GM18519 (cell line): ENCODE data around the gene PLIN1.

Experiments used
- ATAC-seq: cut with Tn5 transposase; IDR thresholded peaks from one replicate; pipeline ENCODE4 v1.9.1; 2021; ENCODE audit warnings: mild to moderate bottlenecking, moderate library complexity; ENCODE audit not compliant: unreplicated experiment, low FRiP score

The PLIN1 gene

DNA sequence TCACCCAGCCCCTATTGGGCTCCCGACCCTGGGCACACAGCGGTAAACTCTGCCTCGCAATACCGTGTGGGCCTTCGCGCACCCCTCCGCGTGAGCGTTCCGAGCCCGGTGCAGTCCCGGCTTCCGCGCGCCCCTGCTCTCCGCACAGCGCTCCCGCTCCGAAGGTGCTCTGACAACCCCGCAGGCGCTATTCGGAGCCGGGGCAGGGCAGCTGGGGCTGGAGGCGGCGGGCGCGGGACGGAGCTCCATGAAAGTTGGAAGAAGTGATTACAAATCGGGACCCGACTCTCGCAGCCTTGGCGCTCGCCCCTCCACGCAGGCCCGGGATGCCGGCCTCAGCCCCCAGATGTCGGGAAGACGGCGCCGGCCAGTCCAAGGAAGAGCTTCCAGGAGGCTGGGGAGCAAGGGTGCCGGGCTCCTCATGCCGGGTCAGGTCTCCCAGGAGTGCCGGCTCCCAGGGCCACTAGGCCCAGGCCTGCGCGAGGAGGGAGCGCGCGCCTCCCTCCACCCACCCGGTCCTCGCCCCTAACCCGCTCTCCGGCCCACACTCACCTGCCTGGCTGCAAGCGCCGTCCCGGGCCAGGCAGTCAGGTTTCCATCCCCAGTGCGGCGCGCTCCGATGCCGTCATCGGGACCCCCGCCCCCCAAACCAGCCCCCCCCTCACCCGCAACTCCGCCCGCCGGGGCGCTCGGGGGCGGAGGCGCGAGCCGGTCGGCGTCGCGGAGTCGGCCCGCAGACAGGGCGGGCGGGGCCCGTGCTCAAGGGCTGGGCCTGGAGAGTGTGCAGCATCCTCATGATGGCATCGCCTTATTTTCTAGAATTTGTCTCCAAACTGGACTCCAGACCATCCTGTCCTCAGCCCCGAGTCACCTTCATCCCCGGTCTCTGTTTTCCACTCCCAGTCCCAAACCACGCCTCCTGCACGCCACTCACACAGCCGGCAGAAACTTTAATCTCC lies 24.0 kb downstream of the PLIN1 start, which contains the start of gene KIF7:
Gene KIF7, minus strand, starts transcription at position 621 of the 959 bp plus-strand sequence. CDS start 2,537 bp downstream, outside the sequence.
- ATAC-seq: no peak

DNA sequence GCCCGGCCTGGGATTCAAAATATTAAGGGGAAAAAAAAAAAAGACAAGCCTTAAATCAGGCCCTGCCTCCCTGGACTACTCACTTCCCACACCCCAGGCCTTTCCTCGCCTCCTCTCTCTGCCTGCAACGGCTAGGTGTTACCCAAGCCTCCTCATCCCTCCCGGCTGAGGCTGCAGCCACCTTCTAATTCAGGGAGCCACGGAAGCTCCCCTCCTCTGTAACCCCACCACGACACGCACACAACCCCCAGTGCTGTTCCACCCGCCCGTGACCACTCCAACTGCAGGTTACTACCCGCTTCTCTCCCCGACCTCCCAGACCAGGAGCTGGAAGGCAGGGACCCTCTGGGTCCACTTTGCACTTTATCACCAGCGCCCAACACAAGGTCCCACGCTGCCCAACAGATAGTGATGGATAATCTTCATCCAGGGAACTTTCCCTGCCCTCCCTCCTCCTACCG lies 24.8 kb downstream of the PLIN1 start:
- no peak for ATAC-seq

DNA sequence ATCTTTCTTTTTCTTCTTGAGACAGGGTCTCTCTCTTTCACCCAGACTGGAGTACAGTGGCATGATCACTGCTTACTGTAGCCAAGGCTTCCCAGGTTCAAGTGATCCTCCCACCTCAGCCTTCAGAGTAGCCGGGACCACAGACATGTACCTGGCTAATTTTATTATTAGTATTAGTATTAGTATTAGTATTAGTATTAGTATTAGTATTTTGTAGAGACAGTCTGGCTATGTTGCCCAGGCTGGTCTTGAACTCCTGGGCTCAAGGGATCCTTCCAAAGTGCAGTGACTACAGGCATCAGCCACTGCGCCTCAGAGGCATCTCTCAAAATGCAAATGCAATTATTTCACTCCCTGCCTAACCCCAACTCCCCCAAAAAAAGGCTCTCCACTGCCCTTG lies 25.6 kb downstream of the PLIN1 start:
- ATAC-seq: no peak

DNA sequence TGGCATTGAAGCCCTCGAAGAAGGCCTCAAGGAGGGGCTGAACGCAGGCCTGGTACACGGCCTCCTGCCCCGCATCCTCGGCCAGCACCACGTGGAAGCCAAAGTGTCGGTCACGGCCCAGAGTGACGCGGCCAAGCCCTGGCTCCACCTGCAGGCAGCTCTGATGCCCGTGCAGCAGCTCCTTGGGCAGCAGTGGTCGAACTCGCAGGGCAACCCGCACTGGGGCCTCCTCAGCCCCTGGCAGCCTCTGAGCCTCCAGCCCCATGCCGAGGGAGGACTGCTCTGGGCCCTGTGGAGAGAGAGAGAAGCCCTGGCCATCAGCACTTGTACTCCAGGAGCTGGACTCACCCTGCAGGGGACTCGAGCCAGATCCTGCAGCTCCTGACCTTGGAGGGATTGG lies 26.5 kb downstream of the PLIN1 start:
- ATAC-seq: no peak

DNA sequence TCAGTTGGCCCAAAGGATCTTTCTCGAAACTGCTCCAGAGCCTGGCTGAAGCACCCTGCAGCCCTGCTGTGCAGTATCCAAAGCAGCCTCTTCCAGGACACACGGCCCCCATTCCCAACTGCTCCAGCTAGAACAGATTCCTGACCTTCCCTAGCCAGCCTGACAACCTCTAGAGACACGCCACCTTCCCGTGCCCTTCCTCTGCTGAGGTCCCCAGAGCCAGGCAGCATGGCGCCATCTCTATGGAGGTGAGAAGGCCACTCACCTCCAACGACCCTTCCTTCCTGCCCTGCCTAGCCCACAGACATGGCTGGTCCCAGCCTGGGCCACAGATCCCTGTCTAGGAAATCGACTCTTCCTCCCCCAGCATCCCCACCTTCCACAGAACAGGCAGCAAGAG lies 27.0 kb downstream of the PLIN1 start:
- ATAC-seq: no peak

DNA sequence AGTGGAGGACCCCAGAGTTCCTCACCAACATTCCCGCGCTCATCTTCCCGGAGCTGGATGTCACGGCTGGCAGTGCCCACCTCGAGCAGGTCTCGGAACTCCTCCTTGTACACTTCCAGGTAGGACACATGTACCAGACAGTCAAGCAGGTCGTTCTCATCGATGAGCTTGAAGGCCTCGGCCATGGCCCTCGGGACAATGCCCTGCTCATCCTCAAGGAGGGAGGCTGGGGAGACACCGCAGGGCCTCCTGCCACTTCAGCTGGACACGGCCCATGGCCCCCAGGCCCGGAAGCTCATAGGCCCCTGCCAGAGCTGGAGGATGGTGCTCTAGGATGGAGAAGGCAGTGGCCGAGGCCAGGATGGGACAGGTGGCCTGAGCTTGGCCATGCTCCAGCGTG lies 29.5 kb downstream of the PLIN1 start:
- no peak for ATAC-seq

DNA sequence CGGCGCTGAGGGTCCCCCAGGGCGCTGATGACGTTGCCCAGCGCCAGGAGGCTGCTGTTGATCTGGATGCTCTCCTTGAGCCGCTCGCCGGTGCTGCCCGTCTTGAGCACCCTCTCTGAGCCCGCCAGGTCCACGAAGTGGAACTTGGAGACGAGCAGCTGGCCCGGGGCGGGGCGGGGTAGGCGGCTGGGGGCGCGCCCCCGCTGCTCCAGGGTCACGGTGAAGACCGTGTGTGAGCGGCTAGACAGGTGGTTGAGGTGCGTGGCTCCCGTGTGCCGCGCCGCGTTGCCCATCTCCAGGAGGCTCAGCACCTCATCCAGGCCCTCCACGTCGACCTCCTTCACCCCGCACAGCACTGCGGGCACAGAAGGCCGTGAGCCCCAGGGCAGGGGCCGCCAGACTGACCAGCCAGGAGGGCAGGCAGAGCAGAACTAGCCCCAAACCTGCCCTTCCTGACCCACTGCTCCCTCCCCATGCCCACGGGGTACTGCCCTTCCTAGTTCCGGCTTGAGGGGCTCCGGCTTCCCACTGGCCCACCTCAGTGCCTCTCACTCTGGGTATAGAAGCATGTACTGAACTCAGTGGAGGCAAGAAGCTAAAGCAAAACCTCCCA lies 30.0 kb downstream of the PLIN1 start:
- no peak for ATAC-seq

DNA sequence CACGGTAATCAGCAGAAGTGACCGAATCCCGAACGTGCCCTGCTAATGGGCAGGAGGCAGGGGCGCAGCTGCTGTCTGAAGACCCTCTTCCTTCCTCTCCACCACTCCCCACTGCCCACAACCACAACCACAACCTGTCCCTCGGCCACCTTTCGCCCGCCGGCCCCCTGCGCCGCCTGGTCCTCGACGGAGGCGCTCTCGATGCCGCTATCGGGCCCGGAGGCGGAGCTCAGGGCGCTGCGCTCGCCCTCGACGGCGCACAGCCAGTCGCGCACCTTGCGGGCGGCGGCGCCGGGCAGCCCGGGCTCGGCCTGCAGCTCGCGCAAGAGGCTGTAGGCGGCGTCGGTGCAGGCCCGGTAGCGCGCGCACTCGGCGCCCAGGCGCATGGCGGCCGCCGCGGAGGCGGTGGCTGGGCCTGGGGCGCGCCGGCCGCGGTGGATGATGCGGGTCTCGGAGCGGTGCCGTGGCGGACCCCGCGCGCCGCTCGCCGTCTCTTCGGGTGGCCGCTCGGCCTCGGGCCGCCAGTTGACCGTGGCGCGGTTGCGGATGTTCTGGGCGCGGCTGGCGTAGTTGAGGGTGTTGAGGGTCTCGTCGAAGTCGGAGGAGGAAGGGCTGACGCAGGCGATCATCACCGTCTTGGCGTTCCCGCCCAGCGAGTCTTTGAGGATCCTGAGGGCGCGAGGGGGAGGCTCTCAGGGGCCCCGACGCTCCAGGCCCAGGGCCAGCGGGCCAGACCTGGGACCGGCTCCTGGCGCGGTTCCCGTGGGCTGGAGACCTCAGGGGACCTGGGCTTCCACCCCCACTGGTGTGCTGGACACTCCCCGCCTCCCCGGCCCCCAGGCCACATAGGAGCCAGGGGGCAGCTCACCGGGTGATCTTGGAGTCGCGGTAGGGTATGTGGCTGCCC lies 30.8 kb downstream of the PLIN1 start:
- ATAC-seq: no peak

DNA sequence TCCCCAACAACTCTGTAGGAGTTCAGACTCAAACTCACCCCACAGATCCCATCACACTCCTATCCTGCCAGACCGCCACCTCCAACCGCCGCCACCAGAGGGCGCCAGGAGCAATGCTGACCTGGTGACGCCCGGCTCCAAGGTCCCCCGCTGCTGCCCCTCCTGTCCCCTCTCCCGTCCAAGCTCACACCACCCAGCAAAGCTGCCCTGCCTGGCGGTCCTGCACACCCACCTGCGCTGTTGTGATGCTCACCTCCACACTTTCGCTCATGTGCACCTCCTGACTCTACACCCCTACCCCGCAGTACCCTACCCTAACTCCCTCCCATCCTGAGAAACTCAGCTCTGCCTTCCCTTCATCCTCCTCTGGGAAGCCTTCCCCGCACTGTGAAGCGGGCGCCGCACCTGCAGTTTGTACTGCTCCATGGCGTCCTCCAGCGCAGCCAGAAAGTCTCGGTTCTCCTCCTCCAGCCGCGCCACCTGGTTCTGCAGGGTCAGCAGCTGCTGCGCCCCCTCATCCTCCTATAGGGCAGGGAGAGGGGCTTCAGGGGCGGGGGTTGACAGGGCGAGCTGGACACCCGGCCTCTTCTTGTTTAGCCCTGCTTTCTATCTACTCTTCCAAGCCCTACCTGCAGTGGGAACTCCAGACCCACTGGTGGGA lies 31.8 kb downstream of the PLIN1 start:
- no peak for ATAC-seq

DNA sequence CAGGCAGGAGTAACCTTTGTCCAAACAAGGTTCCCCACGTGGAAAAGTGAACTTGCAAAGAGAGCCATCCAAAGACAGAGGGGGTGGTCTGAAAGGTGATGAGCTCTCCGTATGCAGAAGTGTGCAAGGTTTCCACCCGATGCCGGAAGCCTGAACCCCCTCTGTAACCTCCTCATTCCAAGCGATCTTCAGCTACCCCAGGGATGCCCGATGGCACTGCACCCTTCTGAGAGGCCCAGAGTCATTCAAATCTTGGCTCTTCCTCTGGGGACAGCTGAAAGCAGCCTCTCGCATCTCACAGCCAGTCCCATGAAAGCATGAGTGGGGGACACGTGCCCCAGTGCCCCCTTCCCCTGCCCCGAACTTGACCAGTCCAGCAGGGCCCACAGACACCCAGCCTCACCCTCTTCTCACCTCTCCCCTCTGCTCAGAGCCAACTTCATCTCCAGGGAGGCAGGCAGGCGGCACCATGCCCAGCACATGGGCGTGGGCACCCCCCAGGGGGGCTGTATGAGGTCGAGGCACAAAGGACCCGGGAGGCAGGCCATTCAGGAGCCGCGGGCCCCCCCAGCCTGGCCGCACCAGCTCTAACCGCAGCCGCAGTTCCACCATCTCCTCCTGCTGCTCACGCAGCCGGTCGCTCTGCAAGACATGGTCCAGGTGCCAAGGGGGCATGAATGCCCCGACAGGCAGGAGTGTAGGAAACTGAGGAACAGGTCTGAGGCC lies 32.6 kb downstream of the PLIN1 start:
- ATAC-seq: no peak

DNA sequence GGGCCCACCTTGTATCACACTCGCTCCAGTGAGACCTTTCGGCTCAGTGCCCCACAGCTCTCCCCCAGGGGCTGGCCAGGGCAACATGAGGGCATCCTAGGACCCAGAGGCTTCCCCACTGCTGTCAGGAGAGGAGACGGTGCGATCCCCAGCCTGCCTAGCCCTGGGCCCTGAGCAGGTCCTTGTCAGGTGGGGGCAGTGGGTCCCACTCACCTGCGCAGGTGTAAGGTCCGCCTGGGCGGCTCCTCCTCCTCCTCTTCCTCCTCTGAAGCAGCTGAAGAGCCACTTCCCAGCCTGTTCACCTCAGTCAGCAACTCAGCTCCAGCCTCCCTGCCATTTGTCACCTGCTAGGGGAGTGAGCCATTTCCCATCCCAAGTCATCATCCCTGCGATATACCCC lies 33.5 kb downstream of the PLIN1 start:
- ATAC-seq: no peak

DNA sequence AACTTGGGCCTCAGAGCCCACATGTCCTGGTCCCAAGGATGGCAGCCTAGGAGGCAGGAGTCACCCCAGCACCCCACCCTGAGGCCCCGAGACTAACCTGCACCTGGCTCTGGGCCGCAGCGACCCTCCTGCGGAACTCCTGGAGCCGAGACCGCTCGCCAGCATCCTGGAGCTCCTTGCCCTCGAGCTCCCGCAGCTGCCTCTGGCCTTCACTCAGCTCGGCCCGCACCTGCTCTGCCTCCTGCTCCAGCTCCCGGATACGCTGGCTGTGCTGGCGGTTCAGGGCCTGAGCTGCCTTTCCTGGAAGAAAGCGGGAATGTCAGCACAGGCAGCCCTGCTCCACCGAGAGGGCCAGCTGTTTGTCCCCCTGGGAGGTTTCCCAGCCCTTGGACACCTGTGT lies 37.1 kb downstream of the PLIN1 start:
- no peak for ATAC-seq

DNA sequence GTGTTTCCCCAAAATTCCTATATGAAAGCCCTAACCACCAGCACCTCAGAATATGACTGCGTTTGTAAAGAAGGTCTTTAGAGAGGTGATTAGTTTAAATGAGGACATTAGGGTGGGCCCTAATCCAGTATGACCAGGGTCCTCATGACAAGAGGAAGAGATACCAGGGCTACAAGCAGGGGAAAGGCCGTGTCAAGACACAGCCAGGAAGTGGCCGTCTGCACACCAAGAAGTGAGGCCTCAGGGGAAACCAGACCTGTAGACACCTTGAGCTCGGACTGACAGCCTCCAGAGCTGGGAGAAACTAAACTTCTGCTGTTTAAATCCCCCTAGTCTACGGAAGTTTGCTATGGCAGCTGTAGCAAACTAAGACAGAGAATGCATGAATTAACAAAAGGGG lies 38.1 kb downstream of the PLIN1 start:
- no peak for ATAC-seq

DNA sequence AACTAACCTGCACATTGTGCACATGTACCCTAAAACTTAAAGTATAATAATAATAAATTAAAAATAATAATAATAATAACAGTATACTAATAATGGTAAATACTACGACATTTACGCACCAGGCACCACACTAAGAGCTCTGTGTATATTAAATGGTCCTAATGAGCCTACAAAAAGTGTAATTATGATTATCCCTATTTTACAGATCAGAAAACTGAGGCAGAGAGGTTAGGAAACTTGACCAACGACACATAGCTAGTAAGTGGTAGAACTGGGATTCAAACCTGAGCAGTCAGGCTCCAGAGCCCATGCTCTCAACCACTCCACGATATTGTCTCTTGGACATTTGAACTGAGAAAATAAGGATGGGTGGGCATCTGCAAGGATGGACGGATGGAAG lies 38.9 kb downstream of the PLIN1 start:
- ATAC-seq: no peak

DNA sequence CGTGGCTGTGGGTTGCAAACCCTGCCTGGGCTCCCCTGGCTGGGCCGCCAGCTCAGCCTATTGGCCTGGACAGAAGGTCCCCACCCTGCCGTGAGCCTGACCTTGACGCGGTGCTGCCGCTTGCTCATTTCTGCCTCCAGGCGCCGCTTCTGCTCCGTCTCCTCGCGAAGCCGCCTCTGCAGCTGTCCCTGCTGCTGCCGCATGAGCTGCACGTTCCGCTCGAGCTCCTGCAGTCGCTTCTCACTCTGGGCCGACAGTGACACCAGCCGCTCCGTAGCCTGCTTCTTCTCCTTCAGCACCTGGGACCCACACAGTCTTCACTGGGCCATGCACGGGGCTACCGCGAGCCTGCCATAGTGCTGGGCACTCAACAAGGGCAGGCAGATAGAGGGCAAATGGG lies 45.6 kb downstream of the PLIN1 start:
- ATAC-seq: no peak

DNA sequence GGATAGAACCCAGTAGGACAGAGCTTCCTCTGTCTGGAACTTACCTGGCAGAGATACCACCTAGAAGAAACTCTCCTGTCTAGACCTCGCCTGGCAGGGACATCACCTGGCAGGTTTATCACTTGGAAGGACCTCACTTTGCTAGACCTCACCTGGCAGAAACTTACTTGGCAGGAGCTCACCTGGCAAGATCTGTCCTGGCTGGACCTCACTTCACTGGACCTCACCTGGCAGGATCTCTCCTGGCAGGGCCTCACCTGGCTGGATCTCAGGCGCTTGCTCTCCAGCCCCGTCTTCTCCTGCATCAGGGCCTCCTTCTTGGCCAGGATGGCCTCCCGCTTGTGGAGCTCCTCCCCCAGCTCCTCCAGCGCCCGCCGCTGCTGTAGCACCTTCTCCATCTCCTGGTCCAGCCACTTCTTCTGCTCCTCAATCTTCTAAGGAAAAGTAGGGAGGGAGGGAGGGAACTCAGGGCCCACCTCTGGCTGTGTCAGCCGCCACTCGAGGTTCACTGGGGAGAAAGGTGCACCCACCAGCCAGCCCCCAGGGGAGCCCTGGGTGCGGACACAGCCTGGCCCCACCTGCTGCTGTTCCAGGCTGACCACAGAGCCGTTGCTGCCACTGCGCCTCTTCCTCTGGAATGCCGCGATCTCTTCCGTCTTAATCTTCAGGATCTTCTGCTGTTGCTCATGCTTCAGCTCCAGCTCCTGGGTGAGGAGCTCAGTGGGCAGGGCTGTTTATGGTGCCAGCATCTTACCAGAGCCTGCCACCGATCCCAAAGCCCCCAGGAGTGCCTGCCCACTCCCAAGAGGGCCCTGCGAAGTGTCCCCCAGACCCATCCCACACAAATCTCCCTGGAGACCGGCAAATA lies 46.4 kb downstream of the PLIN1 start:
- no peak for ATAC-seq

DNA sequence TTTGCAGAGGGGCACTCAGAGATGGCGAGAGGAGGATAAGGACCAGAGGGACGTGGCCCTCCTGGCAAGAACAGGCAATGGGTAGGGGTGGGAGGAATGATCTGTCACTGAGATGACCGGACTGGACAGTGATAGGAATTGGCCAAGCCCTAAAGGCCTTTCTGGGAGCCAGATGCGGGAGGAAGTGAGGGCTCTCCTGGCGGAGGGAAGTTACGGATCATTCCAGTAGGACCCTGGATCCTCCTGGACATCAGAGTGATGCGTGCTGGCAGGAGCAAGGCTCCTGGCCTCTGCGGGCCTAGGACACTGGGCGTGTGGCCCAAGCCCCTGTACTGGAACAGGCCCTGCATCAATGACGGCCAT lies 47.3 kb downstream of the PLIN1 start:
- ATAC-seq: no peak

DNA sequence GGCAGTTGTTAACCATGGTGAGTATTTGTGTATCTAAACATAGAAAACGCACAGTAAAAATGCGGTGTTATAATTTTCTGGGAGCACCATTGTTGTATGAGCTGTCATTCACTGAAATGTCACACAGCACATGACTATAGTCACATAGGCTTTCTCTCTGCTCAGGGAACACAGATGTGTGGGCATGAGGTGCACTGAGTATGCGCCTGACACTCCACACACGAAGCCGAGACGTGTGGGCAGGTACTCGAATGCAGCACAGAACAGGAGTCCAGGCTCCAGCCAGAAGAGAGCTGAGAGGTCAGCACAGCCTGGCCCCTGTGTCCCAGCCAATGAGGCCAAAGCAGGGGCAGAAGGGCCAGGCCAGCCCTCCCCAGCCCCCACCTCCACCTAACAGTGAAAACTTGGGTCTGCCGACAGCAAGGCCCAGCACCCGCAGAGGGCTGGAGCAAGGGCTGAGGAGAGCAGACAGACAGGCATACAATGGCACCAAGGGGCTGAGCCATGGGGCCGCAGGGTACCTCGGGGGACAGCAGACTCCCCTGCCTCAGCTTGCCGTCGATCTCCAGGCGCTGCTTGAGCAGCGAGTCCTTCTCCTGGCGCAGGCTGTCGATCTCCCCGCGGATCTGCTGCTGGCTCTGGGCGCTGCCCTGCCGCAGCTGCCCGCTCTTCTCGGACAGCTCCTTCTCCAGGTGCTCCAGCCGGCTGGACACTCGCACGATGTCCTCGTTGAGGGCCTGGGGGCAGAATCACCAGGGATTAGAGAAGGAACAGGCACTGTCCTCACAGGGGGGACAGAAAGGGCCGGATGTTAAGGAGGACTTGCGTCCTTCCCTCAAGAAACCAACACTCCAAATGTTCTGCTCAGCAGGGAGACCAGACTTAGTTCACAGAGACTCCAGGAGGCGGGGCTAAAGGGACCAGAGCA lies 47.9 kb downstream of the PLIN1 start:
- ATAC-seq: no peak
